GM21515 (cell line): Measurements from ENCODE around the gene SLC35G2.
"Not testable (repeated sequence)": the region's sequence is repeated elsewhere in the genome, so short reads cannot be mapped to it uniquely, and the experiment has no call there.

ENCODE experiments used
- ATAC-seq: cut with Tn5 transposase; IDR thresholded peaks from one replicate; pipeline ENCODE4 v1.9.1; 2021; ENCODE audit not compliant: unreplicated experiment

The SLC35G2 gene

DNA sequence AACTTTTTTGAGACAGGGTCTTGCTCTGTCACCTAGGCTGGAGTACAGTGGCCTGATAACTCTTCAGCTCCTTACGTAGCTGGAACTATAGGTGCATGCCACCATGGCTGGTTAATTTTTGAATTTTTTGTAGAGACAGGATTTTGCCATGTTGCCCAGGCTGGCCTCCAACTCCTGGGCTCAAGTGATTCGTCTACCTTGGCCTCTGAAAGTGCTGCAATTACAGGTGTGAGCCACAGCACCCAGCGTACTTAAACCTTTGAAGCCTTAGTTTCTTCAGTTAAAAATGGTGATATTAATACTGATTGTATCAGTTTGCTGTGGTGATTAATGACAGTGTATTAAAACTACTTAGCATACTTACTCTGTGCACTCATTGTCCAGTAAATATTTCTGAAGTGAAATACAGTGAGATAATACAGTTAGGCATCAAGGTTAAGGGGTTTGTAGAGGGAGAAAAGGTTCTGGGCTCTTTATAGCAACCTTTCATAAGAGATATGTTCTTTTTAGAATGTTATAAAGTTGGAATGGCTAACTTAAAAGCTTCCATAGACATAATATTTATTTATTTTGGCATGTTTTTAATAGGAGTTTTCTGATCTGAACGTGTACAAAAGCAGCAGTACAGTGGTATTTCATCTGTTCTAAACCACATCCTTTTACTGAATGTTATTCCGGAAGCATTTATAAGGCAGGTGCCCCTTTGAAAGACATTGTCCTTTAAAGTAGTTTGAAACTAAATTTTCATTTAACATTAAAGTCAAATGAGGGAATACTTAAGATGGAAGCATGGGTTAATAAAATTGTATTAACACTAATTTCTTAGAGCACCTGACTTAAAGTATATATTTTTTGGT, 66.7 kb downstream of the SLC35G2 start:
- peak; percentile 49 for ATAC-seq

DNA sequence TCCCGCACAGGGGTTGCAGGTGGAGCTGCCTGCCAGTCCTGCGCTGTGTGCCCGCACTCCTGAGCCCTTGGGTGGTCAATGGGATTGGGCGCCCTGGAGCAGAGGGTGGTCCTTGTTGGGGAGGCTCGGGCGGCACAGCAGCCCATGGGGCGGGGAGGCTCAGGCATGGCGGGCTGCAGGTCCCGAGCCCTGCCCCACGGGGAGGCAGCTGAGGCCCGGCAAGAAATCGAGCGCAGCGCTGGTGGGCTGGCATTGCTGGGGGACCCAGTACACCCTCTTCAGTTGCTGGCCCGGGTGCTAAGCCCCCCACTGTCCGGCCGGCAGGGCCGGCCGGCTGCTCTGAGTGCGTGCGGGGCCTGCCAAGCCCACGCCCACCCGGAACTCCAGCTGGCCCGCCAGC, 71.0 kb downstream of the SLC35G2 start:
- ATAC-seq, result no peak

DNA sequence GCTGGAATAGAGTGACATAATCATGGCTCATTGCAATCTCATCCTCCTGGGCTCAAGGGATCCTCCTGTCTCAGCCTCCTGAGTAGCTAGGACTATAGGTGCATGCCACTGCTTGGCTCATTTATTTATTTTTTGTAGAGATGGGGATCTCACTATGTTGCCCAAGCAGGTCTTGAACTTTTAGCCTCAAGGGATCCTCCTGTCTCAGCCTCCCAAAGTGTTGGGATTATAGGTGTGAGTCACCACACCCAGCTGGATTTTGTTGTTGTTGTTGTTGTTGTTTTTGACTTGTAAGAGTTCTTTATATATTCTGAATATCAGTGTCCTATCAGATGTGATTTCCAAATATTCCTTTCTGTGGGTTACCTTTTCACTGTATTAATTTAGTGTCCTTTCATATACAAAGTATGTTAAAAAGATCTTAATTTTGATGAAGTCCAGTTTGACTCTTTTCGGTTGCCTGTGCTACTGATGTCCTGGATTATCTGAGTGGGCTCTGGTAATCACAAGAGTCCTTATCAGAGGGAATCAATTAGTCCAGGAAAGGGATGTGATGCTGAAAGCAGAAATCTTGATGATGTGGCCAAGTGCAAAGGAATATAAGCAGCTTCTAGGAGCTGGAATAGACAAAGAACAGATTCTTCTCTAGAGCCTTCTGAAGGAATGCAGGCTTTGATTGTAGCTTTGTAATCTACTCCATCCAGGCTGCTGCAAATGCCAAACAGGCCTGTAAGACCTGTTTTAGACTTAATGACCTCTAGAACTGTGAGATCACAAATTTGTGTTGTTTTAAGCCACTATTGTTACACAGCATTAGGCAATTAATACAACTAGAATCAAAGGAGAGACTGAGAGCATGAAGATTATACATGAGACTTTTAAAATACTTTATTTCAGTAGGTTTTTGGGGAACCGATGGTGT, 73.3 kb downstream of the SLC35G2 start:
- no peak for ATAC-seq

DNA sequence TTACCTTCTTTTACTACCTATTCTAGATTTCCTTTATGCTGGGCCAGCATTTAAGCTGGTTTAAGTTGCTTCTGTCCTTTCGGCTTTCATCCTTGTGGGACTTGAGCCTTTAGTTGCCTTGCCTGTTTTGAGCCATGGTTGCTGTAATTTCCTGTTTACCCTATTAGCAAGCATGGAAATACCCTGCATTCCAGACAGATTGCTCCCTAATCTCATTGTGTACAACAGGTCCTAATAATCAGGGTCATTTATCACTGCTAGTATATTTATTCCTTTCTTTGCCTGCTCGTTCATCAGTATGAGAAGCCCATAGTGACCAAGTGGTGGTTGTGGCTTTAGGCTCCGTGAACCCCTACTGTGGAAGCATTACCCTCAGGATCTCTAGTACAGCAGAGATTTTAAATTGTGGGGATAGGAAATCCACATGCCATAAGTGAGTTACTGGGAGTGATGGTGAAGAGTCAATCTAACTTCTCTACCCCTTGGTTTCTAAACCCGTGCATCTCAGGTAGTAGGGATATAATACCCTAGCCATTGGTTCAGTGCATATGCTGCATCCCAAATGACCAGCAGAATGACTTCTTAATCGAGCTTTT, 75.0 kb downstream of the SLC35G2 start:
- no peak for ATAC-seq

DNA sequence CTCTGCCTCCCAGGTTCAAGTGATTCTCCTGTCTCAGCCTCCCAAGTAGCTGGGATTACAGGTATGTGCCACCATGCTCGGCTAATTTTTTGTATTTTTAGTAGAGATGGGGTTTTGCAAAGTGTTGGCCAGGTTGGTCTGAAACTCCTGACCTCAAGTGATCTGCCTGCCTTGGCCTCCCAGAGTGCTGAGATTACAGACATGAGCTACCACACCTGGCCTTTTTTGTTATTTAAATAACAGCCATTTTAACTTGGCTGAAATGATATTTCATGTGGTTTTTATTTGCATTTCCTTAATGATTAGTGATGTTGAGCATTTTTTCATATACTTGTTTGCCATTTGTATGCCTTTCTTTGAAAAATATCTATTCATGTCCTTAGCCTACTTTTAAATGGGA, 78.2 kb downstream of the SLC35G2 start:
- ATAC-seq, result not testable (repeated sequence)

DNA sequence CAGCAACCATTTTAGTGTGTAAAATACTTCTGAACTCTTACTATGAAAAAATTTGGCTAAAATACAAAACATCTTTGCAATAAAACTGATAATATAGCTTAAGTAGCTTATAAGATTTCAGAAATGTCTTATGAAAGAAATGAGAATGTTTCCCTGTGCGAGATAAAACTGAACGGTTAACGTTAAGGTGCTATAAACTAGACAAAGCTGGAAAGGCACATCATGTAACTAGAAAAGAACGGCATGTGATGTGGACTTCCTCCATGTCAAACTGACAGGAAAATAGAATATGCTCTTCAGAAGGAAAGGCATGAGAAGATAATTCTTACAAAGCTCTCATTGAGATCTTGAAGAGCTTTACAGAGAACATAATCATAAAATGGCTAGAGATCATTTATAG, 79.6 kb downstream of the SLC35G2 start:
- ATAC-seq, result no peak

DNA sequence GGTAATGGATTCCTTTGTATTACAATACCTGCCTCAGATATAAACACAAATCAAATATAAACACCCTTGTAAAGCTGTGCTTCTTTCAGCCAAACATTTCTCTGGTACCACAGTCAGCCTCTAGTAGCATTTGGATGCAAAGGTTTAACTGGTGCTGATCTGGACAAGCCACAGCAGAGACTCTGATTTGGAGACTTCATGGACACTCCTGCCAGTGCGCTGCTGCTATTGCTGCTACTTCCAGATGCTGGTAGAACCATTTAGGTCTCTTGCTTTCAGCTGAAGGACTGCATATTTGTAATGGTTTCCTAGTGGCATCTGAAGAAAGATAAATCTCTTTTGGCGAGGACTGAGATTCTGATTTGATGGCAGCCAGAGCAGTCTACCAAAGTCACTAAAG, 80.0 kb downstream of the SLC35G2 start:
- no peak for ATAC-seq

DNA sequence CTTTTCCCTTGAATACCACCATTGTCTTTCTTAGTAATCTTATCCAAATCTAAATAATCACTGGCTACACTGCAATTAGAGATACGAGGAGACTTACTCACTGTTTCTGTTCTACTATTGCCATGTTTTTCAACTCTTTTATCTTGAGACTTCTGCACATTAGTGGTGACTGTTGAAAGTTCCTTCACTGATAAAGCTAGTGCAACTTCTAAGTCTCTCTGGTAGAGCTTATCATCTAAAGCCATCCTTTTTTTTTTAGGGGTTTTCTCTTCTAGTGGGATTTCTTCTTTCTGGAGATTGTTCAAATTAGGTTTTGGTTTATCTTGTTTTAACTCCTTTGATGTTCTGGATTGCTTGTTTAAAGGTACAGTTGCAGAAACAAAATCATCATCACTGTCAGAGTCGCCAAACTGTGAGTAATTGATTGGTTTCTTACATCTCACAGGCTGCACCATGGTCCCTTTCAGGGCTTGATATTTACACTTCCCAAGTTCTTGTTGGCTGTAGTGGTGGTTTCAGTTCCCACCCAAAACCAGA, 80.8 kb downstream of the SLC35G2 start:
- ATAC-seq, result no peak

DNA sequence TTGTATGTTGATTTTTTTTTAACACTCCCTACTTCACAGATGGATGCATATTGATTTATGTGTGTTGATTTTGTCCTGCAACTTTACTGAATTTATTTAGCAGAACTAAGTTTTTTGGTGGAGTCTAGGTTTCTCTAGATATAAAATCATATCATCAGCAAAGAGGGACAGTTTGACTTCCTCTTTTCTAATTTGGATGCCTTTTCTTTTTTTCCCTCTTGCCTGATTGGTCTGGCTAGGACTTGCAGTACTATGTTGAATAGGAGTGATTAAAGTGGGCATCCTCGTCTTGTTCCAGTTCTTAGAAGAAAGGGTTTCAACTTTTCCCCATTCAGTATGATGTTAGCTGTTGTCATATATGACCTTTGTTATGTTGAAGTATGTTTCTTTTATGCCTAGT, 81.8 kb downstream of the SLC35G2 start:
- ATAC-seq, result not testable (repeated sequence)

DNA sequence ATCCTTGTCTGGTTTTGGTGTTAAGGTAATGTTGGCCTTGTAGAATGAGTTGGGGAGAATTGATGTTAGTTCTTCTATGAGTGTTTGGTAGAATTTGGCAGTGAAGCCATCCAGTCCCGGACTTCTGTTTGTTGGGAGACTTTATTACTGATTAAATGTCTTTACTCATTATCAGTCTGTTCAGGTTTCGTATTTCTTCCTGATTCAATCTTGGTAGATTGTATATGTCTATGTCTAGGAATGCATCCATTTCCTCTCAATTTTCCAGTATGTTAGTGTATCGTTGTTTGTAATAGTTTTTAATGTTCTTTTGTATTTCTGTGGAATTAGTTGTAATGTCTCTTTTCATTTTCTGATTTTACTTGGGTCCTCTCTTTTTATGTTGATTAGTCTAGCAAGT, 82.5 kb downstream of the SLC35G2 start:
- no peak for ATAC-seq

DNA sequence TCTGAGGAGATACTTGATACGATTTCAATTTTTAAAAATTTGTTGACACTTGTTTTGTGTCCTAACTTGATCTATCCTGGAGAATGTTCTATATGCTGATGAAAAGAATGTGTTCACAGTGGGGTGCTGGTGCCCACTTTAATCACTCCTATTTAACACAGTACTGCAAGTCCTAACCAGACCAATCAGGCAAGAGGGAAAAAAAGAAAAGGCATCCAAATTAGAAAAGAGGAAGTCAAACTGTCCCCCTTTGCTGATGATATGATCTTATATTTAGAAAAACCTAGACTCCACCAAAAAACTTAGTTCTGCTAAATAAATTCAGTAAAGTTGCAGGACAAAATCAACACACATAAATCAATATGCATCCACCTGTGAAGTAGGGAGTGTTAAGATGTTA, 83.6 kb downstream of the SLC35G2 start:
- ATAC-seq, result not testable (repeated sequence)

DNA sequence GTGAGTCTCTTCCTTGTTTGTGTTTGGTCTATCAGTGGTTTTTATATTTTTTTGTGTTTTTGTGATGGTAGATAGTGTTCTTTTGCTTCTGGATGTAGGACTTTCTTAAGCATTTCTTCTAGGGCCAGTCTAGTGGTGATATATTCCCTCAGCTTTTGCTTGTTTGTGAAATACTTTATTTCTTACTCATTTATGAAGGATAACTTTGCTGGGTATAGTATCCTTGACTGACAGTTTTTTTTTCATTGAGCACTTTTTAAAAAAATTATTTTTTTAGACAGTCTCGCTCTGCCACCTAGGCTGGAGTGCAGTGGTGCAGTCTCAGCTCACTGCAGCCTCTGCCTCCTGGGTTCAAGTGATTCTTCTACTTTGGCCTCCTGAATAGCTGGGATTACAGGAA, 85.0 kb downstream of the SLC35G2 start:
- no peak for ATAC-seq

DNA sequence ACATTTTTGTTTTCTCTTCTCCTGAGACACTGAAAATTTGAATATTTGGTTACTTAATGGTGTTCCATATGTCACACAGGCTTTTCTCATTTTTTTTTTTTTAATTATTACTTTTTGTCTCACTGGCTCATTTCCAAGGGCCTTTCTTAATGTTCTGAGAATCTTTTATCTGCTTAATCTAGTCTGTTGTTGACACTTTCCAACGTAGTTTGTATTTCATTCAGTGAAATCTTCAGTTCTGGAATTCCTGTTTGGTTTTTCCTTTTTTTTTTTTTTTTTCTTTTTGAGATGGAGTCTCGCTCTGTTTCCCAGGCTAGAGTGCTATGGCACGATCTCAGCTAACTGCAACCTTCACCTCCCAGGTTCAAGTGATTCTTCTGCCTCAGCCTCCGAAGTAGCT, 85.8 kb downstream of the SLC35G2 start:
- no peak for ATAC-seq
